Fibroblast of lung (primary cell): ENCODE results near the gene ANO4.

Experiments used
- CTCF ChIP-seq, 2 donors: IDR thresholded peaks in 1 of 2; conservative IDR thresholded peaks in 1 of 2; 1 replicate in 1 of 2; 2 replicates in 1 of 2; pipeline ENCODE4 v1.5.1; 2011 to 2012; ENCODE audit warnings: low read length in 2 of 2, control low read depth in 1 of 2, inconsistent platforms in 1 of 2, low read depth in 1 of 2, mild to moderate bottlenecking in 1 of 2
- EZH2 ChIP-seq: IDR thresholded peaks from 2 replicates; pipeline ENCODE4 v1.5.1; 2012; ENCODE audit warnings: low read length, control low read depth, mild to moderate bottlenecking; ENCODE audit errors: missing control alignments

GRCh38 chr12:101038289-101038871 is 243.8 kb downstream of the ANO4 start:
- no peak for TF ChIP-seq CTCF (conservative IDR thresholded peaks at IDR 0.05 in 1 of 2, IDR thresholded peaks at IDR 0.05 in 1 of 2; ENCODE audit: low read depth in 1 of 2, low read length in 2 of 2)
- no peak for TF ChIP-seq EZH2
